ENCODE measurements around the gene EVI5.

DNA sequence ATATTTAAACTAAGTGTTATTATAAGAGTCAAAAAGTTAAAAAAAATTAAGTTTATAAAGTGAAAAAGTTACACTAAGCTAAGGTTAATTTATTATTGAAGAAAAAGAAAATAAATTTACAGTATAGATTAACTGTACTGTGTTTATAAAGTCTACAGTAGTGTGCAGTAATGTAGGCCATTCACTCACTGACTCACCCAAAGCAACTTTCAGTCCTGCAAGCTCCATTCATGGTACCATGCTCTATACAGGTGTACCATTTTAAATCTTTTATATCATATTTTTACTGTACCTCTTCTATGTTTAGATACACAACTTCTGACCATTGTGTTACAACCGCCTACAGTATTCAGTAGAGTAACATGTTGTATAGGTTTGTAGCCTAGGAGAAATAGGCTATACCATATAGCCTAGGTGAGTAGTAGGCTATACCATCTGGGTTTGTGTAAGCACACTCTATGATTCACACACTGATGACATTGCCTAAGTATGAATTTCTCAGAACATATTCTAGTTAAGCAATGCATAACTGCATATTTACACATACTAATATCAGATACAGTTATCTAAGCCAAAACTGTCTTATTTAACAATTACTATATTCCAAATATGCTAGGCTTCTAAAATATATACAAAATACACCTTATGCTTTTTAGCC is 217.6 kb downstream of the EVI5 start:
- no peak for TF ChIP-seq CTCF (IDR thresholded peaks at IDR 0.05)
- TF ChIP-seq POLR2AphosphoS5 (IDR thresholded peaks at IDR 0.05; ENCODE audit: insufficient read depth in 1 of 2, low read depth in 1 of 2) = no peak
- TF ChIP-seq POLR2A (IDR thresholded peaks at IDR 0.05) = no peak
